T-cell (primary cell): ENCODE results near the gene FAM236D. TPM values are rescaled to one million over a fixed set of nuclear protein-coding genes. Genes with fewer than 3 reads are reported as not detected.
"Not testable (repeated sequence)": the region's sequence is repeated elsewhere in the genome, so short reads cannot be mapped to it uniquely, and the experiment has no call there.

Source experiments
- ATAC-seq, 4 experiments: fragments of 200-7000 bp in 3 of 4; fragments of 150-1000 bp in 1 of 4; cut with Tn5 transposase; replicated peaks in 1 of 4; 1 replicate in 3 of 4; 2 replicates in 1 of 4; pipeline ENCODE4 v1.10.0; 2021; ENCODE audit warnings: moderate library complexity in 3 of 4, mild to moderate bottlenecking in 2 of 4, moderate number of reproducible peaks in 1 of 4
- CTCF ChIA-PET, 2 donors: fragments of 300-600 bp; sonication (Branson Sonifier 250); formaldehyde crosslinking; loops; one replicate each; lab custom pipeline; 2022; ENCODE audit warnings: antibody characterized with exemption in 2 of 2; lab: Charles Lee
- POLR2A ChIA-PET, 2 donors: fragments of 300-600 bp; sonication (Branson Sonifier 250); formaldehyde crosslinking; loops; one replicate each; lab custom pipeline; 2022; ENCODE audit warnings: antibody characterized with exemption in 2 of 2; lab: Charles Lee
- DNase-seq, 35 experiments: peaks; one replicate each; pipeline versions ENCODE4 v3.0.0 to v3.0.0-alpha.2; 2013 to 2023
- H3K27ac ChIP-seq: one replicate; pipeline ENCODE4 v1.5.1; 2013; ENCODE audit warnings: low read length
- H3K27me3 ChIP-seq, 2 experiments: replicated peaks in 1 of 2; 1 replicate in 1 of 2; 2 replicates in 1 of 2; pipeline versions ENCODE4 v1.6.1 to v1.7.0; 2013; ENCODE audit warnings: low read length in 1 of 2, mixed read lengths in 1 of 2; ENCODE audit not compliant: control insufficient read depth in 2 of 2, insufficient read depth in 2 of 2; ENCODE audit errors: extremely low read depth in 1 of 2
- H3K36me3 ChIP-seq, 2 donors: 1 replicate in 1 of 2; 2 replicates in 1 of 2; pipeline versions ENCODE4 v1.6.1 to v1.7.0; 2013; ENCODE audit warnings: low read length in 1 of 2; ENCODE audit not compliant: control insufficient read depth in 2 of 2, insufficient read depth in 1 of 2; ENCODE audit errors: extremely low read depth in 1 of 2
- H3K4me1 ChIP-seq, 2 experiments: 1 replicate in 1 of 2; 2 replicates in 1 of 2; pipeline versions ENCODE4 v1.6.1 to v1.7.0; 2013; ENCODE audit warnings: low read length in 2 of 2, mixed read lengths in 1 of 2; ENCODE audit not compliant: insufficient read depth in 2 of 2, control insufficient read depth in 1 of 2; ENCODE audit errors: extremely low read depth in 1 of 2
- H3K4me3 ChIP-seq, 2 donors: 1 replicate in 1 of 2; 2 replicates in 1 of 2; pipeline versions ENCODE4 v1.5.1 to v1.7.0; 2013; ENCODE audit warnings: mild to moderate bottlenecking in 2 of 2, low read length in 1 of 2, moderate library complexity in 1 of 2; ENCODE audit not compliant: control insufficient read depth in 1 of 2; ENCODE audit errors: extremely low read depth in 1 of 2
- H3K9me3 ChIP-seq: 2 replicates; pipeline ENCODE4 v1.7.0; 2013
- H3K27ac Mint-ChIP-seq, 2 donors: one replicate each; pipeline ENCODE4 v1.8.0; 2020 to 2021; ENCODE audit warnings: mild to moderate bottlenecking in 2 of 2, mixed read lengths in 2 of 2
- H3K27me3 Mint-ChIP-seq, 2 donors: one replicate each; pipeline ENCODE4 v1.8.0; 2021 to 2022; ENCODE audit warnings: mixed read lengths in 2 of 2
- H3K36me3 Mint-ChIP-seq: one replicate; pipeline ENCODE4 v1.8.0; 2021; ENCODE audit warnings: mixed read lengths
- H3K4me1 Mint-ChIP-seq, 3 donors: one replicate each; pipeline ENCODE4 v1.8.0; 2020 to 2022; ENCODE audit warnings: mixed read lengths in 3 of 3, mild to moderate bottlenecking in 1 of 3
- H3K4me3 Mint-ChIP-seq, 3 donors: one replicate each; pipeline ENCODE4 v1.8.0; 2020 to 2022; ENCODE audit warnings: mild to moderate bottlenecking in 3 of 3, mixed read lengths in 3 of 3, moderate library complexity in 3 of 3
- H3K9me3 Mint-ChIP-seq, 3 donors: one replicate each; pipeline ENCODE4 v1.8.0; 2020 to 2022; ENCODE audit warnings: mixed read lengths in 3 of 3
- WGBS: methylation state at CpG from one replicate; pipeline ENCODE4 v1.1.5; 2013; ENCODE audit warnings: missing lambda C conversion rate; ENCODE audit not compliant: insufficient coverage; 5-methylcytosine and 5-hydroxymethylcytosine counted together
- total RNA-seq, 35 experiments: library from RNA in 6 of 35; stranded (reverse) in 6 of 35; fragments of 120-200 nt in 1 of 35; gene quantifications; one replicate each; pipeline versions ENCODE4 v1.2.1 to v1.2.4 and lab custom pipeline; 2013 to 2026

FAM236D gene
- total RNA-seq, result not detected
- not detected for total RNA-seq (2013)
- total RNA-seq (lab: John Stamatoyannopoulos, UW), result 0 reads per million in 29 experiments

GRCh38 chrX:72808110-72808509 lies at the start of gene FAM236D:
FAM236D (minus strand) TSS chrX:72808210; CDS start chrX:72808110, 100 bp downstream.
- WGBS, result no CpG with 5 or more reads among the region's 13 CpGs
- H3K4me3 ChIP-seq, H3K27me3 ChIP-seq, CTCF ChIA-PET, ATAC-seq, H3K4me1 Mint-ChIP-seq, H3K36me3 Mint-ChIP-seq, H3K27ac Mint-ChIP-seq, H3K36me3 ChIP-seq, H3K27me3 Mint-ChIP-seq, H3K4me3 Mint-ChIP-seq, POLR2A ChIA-PET, DNase-seq, H3K9me3 ChIP-seq, H3K27ac ChIP-seq, H3K9me3 Mint-ChIP-seq, H3K4me1 ChIP-seq: not testable (repeated sequence)

DNA sequence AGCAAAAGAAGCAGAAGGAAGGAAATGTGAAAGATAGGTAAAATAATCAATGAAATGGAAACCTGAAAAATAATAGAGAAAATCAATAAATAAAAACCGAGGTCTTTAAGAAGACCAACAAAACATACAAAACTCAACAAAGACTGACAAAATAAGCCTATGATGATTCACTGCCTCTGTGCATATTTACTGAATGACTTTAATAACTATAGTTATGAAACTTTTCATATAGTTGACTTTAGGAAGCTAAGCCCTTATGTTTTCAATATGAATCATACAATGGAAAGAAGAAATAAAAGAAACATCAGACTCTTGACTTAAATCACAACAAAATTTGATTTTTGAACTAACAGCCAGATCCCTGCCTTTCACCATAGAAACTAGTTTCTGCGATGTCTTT lies 29.5 kb upstream of the FAM236D start:
- H3K27me3 ChIP-seq, H3K4me3 ChIP-seq, H3K4me1 Mint-ChIP-seq, ATAC-seq, H3K27ac ChIP-seq, H3K36me3 Mint-ChIP-seq, H3K27me3 Mint-ChIP-seq, DNase-seq, H3K4me3 Mint-ChIP-seq, POLR2A ChIA-PET, CTCF ChIA-PET, H3K4me1 ChIP-seq, H3K9me3 Mint-ChIP-seq, H3K36me3 ChIP-seq, H3K27ac Mint-ChIP-seq, H3K9me3 ChIP-seq: not testable (repeated sequence)
- no CpG with 5 or more reads among the region's 2 CpGs for WGBS

DNA sequence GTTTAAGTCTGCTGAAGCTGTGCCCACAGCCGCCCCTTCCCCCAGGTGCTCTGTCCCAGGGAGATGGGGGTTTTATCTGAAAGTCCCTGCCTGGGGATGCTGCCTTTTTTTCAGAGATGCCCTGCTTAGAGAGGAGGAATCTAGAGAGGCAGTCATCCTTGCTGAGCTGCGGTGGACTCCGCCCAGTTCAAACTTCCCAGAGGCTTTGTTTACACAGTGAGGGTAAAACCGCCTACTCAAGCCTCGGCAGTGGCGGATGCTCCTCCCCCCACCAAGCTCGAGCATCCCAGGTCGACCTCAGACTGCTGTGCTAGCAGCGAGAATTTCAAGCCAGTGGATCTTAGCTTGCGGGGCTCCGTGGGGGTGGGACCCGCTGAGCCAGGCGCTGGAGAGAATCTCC lies 22.7 kb upstream of the FAM236D start:
- H3K27me3 Mint-ChIP-seq, CTCF ChIA-PET, ATAC-seq, H3K36me3 ChIP-seq, H3K4me1 ChIP-seq, POLR2A ChIA-PET, H3K36me3 Mint-ChIP-seq, H3K4me1 Mint-ChIP-seq, DNase-seq, H3K4me3 ChIP-seq, H3K9me3 ChIP-seq, H3K9me3 Mint-ChIP-seq, H3K27me3 ChIP-seq, H3K27ac ChIP-seq, H3K4me3 Mint-ChIP-seq, H3K27ac Mint-ChIP-seq: not testable (repeated sequence)
- no CpG with 5 or more reads among the region's 13 CpGs for WGBS

- H3K4me3 ChIP-seq, H3K27ac ChIP-seq, DNase-seq, H3K36me3 Mint-ChIP-seq, CTCF ChIA-PET, H3K4me3 Mint-ChIP-seq, H3K4me1 Mint-ChIP-seq, H3K36me3 ChIP-seq, H3K27me3 Mint-ChIP-seq, ATAC-seq, H3K27me3 ChIP-seq, H3K9me3 Mint-ChIP-seq, H3K9me3 ChIP-seq, POLR2A ChIA-PET, H3K27ac Mint-ChIP-seq, H3K4me1 ChIP-seq: not testable (repeated sequence)
- no CpG with 5 or more reads among the region's 3 CpGs for WGBS
Observed at GRCh38 chrX:72790390-72790789, 17.6 kb downstream of the FAM236D start.

DNA sequence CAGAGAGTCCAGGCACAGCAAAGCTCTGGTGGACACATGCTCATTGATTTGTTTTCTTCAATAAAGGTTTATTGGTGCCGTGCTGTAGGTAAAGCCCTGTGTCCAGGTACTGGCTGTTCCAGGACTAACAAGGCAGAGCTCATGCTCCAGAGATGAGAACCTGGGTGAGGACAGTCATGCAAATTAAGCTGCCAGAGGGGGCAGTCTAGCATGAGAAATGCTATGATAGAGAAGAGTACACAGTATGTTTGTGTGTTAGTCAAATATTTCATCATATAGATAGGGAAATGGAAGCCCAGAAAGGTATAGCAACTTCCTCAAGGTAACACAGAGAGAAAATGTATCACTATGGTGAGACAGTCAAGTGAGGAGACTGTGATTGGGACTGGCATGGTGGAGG lies 19.9 kb downstream of the FAM236D start:
- H3K9me3 ChIP-seq, CTCF ChIA-PET, H3K4me1 Mint-ChIP-seq, H3K27ac Mint-ChIP-seq, POLR2A ChIA-PET, DNase-seq, H3K4me3 Mint-ChIP-seq, ATAC-seq, H3K9me3 Mint-ChIP-seq, H3K4me3 ChIP-seq, H3K27me3 Mint-ChIP-seq, H3K36me3 Mint-ChIP-seq, H3K4me1 ChIP-seq, H3K27me3 ChIP-seq, H3K27ac ChIP-seq, H3K36me3 ChIP-seq: not testable (repeated sequence)
- no CpG with 5 or more reads among the region's 1 CpG for WGBS

GRCh38 chrX:72783964-72784363 lies 24.0 kb downstream of the FAM236D start:
- CTCF ChIA-PET, H3K27me3 Mint-ChIP-seq, H3K9me3 ChIP-seq, ATAC-seq, H3K4me1 ChIP-seq, H3K4me1 Mint-ChIP-seq, H3K36me3 Mint-ChIP-seq, H3K27ac Mint-ChIP-seq, H3K27me3 ChIP-seq, H3K27ac ChIP-seq, H3K36me3 ChIP-seq, H3K4me3 Mint-ChIP-seq, POLR2A ChIA-PET, H3K4me3 ChIP-seq, DNase-seq, H3K9me3 Mint-ChIP-seq: not testable (repeated sequence)
- WGBS, result no CpG with 5 or more reads among the region's 6 CpGs

DNA sequence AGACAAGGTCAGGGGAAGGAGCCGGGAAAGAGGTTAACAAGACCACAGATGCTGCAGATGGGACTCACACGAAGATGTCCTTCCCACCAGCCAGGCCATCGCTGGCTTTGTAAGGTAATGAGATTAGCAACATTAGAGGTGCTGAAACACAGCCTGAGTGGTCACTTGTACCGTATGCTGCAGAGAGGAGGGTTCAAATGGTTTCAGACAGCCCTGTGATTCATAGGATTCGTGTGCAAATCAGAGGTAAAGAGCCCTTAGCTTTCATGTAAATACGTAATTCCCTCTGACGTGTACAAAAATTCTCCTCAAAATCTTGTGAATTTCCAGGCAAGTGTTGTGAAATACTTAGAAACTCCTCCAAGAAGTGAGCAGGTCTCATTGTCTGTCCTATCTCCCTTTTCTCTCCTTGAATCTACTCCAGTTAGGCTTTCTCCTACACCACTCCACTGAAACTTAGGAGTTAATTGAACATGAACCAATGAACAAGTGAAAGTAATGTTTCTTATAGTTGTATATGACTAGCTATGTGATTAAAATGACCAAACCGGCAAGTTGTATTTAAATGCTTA lies 24.6 kb downstream of the FAM236D start:
- CTCF ChIA-PET, result not testable (repeated sequence)

More for the DNA sequence above, 24.6 kb downstream of the FAM236D start:
- ATAC-seq, H3K27me3 ChIP-seq, POLR2A ChIA-PET, H3K36me3 ChIP-seq, H3K4me1 ChIP-seq, H3K36me3 Mint-ChIP-seq, H3K9me3 ChIP-seq, H3K4me3 Mint-ChIP-seq, H3K27ac Mint-ChIP-seq, H3K4me3 ChIP-seq, DNase-seq, H3K9me3 Mint-ChIP-seq, H3K27me3 Mint-ChIP-seq, H3K4me1 Mint-ChIP-seq, H3K27ac ChIP-seq: not testable (repeated sequence)
- no CpG with 5 or more reads among the region's 8 CpGs for WGBS
